NCI-H2227 (cell line): Measurements from ENCODE around the gene TNXB.
A peak's percentile ranks its signal among the peaks of the same experiment; 100 is the strongest.
"Not testable (repeated sequence)": the region's sequence is repeated elsewhere in the genome, so short reads cannot be mapped to it uniquely, and the experiment has no call there.

ENCODE experiments used
- DNase-seq: peaks from one replicate; lab custom pipeline; 2025; ENCODE audit not compliant: unreplicated experiment; lab: John Stamatoyannopoulos, UW

TNXB gene

GRCh38 chr6:32109114-32109764 lies at the start of gene TNXB:
Gene TNXB, minus strand, starts transcription at chr6:32109338. Its CDS starts 11,140 bp downstream, at chr6:32098198.
- peak; percentile 17 for DNase-seq

GRCh38 chr6:32158052-32158451 lies 48.9 kb upstream of the TNXB start:
- DNase-seq = no peak

- no peak for DNase-seq
Measured at GRCh38 chr6:32156891-32157290, 47.8 kb upstream of the TNXB start.

GRCh38 chr6:32154514-32155161 lies 45.5 kb upstream of the TNXB start:
- DNase-seq = peak; percentile 74

DNA sequence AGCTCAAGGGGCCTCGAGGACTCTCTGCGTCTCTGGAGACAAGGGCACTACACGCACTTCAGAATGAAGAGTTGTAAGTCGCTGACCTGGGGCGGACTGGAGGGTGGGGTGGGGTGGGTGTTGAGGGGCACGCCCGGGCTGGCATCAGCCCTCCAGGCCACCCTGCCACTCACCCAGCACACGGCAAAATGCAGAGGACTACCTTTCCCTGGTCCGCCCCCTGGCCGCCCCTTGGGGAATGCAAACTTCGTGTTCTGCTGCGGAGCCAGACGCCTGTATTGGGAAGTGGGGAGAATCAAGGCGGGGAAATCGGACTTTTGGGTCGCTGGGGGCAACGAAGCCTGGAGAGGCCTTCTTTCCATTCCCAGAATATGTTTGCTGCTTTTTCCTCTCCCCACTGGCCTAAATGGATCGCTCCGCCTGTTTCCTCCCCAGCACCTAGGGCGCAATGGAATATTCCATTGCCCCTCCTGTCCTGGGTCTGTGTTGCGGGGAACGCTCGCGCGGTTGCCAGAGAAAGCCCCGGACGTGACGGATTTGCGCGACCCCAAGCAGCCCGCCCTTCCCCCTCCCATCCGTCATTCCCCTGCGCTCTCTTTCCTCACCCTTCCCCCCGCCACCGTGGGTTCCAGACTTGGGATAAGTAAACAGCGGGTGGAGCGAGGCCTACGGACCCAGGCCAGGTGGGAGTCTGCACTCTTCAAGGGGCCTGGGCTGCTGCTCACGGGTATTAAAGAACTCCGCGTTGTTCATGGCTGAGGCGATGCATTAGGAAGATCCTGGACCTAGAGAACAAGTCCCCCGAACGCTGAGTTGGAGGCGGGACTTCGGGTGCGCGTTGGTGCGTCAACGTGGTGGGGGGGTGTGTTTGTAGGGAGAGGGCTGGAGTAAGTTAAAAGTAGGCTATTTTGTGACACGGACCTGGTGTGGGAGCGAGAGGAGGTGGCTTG lies 44.7 kb upstream of the TNXB start, which contains the start of gene PPT2:
TSS of gene PPT2 (plus strand) at position 578 of the 950 bp plus-strand sequence. CDS start 454 bp downstream, outside the sequence.
- DNase-seq = peak; percentile 94

GRCh38 chr6:32152769-32153563 lies 43.8 kb upstream of the TNXB start:
- DNase-seq = peak; percentile 79

- DNase-seq = peak; percentile 53
Measured at GRCh38 chr6:32151863-32152768, 43.0 kb upstream of the TNXB start, which contains the start of gene PRRT1. Gene PRRT1, minus strand, starts transcription at chr6:32151939. Its CDS starts 112 bp downstream, at chr6:32151827.

DNA sequence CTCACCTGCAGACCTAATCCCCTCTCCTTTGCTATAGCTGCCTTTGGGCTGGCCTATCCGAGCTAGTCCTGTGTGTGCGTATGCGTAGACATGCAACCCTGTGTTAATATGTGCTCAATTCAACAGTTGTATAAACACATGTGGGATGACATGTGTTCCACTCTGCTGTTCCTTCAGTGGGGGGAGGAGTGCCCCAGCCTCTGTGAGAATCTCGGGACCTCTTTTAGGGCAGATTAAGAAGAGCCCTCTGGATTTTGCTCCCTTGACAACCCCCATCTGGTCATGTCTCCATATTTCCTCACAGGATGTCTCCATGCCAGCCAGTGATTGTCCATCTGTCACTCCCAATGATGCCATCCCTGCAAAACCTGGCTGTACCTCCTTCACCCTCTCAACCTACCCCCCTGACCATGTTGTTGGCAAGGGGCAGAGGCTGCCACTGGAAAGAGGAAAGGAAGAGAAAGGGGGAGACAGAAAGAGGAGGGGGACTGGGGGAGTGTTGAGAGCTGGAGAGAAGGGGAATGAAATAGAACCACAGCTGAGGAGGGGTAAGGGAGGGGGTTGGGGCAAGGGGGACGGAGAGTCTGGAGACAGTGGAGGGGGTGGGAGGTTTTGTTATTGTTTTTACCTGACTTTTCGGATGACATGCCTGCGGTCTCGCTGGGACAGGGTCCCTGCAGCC lies 42.2 kb upstream of the TNXB start:
- DNase-seq = no peak

GRCh38 chr6:32149932-32150870 lies 41.1 kb upstream of the TNXB start:
- DNase-seq = no peak

DNA sequence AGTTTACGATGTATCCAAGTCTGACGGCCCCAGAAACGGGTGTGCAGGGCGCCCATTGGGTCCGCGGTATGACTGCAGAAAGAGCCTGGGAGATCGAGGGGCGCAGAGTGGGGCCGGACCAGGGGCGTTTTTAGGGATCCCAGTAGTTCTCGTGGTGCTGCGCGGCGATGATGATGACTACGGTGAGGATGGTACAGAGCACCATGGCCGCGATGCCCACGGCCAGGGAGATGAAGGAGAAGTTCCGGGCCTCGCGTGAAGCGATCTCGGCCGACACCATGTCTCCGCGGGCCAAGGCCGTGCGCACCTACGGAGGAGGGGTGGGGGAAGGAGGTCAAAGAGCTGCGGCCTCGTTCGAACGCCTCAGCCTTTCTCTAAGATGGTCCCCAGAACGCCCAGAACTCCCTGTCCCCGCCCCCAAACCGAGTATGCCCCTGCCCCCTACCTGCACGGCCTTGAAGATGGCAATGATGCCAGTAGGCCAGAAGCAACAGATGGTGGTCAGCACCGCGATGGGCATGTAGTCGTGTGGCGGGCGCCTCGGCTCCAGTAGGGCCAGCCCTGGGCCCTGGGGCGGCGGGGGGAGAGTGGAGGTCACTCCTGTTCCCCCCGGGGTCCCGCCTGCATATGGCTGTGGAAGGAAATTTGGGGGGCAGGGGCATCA lies 40.1 kb upstream of the TNXB start:
- no peak for DNase-seq

- no peak for DNase-seq
Measured at GRCh38 chr6:32148289-32149091, 39.4 kb upstream of the TNXB start.

DNA sequence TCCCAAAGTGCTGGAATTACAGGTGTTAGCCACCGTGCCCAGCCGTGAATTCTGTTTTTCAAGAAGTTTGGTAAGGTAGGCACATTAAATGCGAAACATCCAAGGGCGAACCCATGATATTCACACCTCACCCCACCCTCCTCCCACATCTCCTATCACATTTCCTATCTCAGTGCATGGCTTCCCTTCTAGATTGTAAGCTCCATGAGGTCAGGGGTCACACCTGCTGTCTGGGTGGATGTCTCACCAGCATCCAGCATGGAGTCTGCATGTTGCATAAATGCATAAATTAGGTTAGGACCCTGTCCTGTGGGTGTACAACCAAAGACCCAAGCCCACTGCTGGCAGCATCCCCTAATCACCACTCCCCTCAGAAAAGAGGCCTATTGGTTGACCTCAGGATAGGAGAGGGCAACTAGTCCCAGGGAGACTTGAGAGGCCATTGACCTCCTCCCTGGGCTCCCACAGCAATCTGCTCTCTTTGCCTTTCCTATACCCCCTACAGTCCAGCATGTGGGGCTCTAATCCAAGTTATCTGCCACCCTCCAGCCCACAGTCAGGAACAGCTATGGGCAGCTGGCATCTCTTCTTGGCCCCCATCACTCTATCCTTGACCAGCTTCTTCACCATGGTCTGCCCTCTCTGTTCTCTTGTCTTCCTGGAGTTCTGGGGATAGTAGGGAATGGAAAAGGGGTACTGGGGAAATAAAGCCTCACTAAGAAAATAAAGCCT lies 38.4 kb upstream of the TNXB start:
- DNase-seq = no peak

GRCh38 chr6:32146687-32147086 lies 37.5 kb upstream of the TNXB start:
- no peak for DNase-seq

- no peak for DNase-seq
Measured at GRCh38 chr6:32146287-32146686, 37.1 kb upstream of the TNXB start.

DNA sequence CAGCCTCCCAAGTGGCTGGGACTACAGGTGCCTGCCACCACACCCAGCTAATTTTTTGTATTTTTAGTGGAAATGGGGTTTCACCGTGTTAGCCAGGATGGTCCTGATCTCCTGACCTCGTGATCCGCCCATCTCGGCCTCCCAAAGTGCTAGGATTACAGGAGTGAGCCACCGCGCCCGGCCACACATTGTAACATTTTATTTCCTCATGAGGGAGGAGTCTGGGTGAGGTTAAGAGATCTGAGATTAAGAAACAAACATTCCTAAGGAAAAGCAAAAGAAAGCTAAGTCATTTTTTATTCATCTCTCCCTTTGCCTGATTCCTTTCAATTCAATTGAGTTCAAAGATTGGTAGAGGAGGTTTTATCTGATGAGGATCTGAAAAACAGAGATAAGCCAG lies 35.1 kb upstream of the TNXB start:
- DNase-seq = not testable (repeated sequence)
